Heart left ventricle (tissue), 13 donors: ENCODE data around the gene SLC38A10.

ENCODE experiments used
- CTCF ChIP-seq, 12 donors: fragments of 200-600 bp; sonication (generic) in 4 of 12; IDR thresholded peaks; one replicate each; pipeline versions ENCODE4 v1.5.0 to v1.8.0; 2018 to 2022; ENCODE audit warnings: antibody characterized with exemption in 12 of 12, mild to moderate bottlenecking in 5 of 12
- POLR2A ChIP-seq, 2 donors: fragments of 450-650 bp; IDR thresholded peaks; one replicate each; pipeline ENCODE4 v1.6.1; 2017; ENCODE audit warnings: antibody characterized with exemption in 2 of 2, mild to moderate bottlenecking in 2 of 2, moderate library complexity in 2 of 2
- donor health status: ischemic (EF 13 %, LVEDD 7.1; RV severe dilation, severe dysfunction).
- donor health status: DM: no; HTN: yes; CAD: no.
- donor health status: DM: no; HTN: no; CAD: no.
- donor health status: ischemic (EF 25% LVEDD 6.9; RV normal size, moderate dysfunction).
- donor health status: ischemic (EF 25% LVEDD 5.7; RV mildly dilated, moderate dysfunction).
- donor health status: ischemic (EF 35%, LVEDD 5.7; RV mildly dilated, moderate dysfunction).
- donor health status: nonischemic (EF 11% LVEDD 7.7; RV severe dilation, severe dysfunction).
- donor health status: DM: yes; HTN: yes; CAD: no.
- donor health status: PGD.
- donor health status: ischemic (EF 29% LVEDD 5.4; RV normal size, mild dysfunction).
- donor health status: nonischemic (EF 23%, LVEDD 6.1; RV moderate dilation, normal function).

DNA sequence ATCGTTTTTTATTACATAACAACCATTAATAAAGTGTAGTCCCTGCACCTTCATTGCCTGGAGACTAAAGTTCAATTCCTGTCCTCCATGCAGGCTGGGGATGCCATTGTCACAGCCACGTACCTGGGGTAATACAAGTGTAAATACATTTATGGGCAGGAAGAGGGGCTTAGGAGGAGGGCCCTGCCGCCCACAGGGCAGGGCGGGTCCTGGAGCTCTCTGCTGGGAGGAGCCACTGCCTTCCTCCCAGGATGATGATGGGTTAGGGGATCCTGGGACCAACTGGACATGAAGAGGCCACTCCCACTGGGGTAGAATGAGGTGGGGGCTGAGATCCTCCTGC is 44.1 kb upstream of the SLC38A10 start:
- TF ChIP-seq CTCF (IDR thresholded peaks at IDR 0.05) (no peak), POLR2A (IDR thresholded peaks at IDR 0.05) (no peak)
